Colon (tissue), 2 donors: ENCODE data around the gene HNRNPA2B1.
"Not testable (repeated sequence)": the region's sequence is repeated elsewhere in the genome, so short reads cannot be mapped to it uniquely, and the experiment has no call there.

Source experiments
- FAIRE-seq: peaks from 2 replicates; lab custom pipeline; 2012; peaks lifted over from hg19 to GRCh38; lab: Jason Lieb, UNC
- donor health status: control.
- donor health status: control.

Gene HNRNPA2B1

DNA sequence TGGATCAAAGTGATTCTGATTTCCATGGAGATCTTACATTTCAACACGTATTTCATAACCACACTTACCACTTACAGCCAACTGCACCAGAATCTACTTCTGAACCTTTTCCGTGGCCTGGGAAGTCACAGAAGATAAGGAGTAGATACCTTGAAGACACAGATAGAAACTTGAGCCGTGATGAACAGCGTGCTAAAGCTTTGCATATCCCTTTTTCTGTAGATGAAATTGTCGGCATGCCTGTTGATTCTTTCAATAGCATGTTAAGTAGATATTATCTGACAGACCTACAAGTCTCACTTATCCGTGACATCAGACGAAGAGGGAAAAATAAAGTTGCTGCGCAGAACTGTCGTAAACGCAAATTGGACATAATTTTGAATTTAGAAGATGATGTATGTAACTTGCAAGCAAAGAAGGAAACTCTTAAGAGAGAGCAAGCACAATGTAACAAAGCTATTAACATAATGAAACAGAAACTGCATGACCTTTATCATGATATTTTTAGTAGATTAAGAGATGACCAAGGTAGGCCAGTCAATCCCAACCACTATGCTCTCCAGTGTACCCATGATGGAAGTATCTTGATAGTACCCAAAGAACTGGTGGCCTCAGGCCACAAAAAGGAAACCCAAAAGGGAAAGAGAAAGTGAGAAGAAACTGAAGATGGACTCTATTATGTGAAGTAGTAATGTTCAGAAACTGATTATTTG, 15.3 kb downstream of the HNRNPA2B1 start:
- FAIRE-seq, result no peak

DNA sequence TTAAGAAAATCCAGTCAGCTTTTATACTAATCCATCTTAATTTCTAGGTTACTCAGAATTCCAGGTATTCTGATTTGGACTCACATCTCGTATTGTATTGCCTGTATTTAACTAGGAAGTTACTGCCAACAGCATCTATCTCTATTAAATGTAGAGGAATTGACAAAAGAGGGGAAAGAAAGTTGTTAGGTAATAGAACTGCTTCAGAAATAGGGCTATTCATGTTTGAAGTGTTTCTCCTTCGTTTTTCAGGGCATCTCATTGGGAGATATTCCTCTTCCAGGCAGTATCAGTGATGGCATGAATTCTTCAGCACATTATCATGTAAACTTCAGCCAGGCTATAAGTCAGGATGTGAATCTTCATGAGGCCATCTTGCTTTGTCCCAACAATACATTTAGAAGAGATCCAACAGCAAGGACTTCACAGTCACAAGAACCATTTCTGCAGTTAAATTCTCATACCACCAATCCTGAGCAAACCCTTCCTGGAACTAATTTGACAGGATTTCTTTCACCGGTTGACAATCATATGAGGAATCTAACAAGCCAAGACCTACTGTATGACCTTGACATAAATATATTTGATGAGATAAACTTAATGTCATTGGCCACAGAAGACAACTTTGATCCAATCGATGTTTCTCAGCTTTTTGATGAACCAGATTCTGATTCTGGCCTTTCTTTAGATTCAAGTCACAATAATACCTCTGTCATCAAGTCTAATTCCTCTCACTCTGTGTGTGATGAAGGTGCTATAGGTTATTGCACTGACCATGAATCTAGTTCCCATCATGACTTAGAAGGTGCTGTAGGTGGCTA, 16.1 kb downstream of the HNRNPA2B1 start:
- FAIRE-seq, result not testable (repeated sequence)

GRCh38 chr7:26183545-26184280, 16.8 kb downstream of the HNRNPA2B1 start:
- no peak for FAIRE-seq

- no peak for FAIRE-seq
Measured at GRCh38 chr7:26182706-26183105, 17.8 kb downstream of the HNRNPA2B1 start.

- no peak for FAIRE-seq
Measured at GRCh38 chr7:26182283-26182682, 18.3 kb downstream of the HNRNPA2B1 start.

DNA sequence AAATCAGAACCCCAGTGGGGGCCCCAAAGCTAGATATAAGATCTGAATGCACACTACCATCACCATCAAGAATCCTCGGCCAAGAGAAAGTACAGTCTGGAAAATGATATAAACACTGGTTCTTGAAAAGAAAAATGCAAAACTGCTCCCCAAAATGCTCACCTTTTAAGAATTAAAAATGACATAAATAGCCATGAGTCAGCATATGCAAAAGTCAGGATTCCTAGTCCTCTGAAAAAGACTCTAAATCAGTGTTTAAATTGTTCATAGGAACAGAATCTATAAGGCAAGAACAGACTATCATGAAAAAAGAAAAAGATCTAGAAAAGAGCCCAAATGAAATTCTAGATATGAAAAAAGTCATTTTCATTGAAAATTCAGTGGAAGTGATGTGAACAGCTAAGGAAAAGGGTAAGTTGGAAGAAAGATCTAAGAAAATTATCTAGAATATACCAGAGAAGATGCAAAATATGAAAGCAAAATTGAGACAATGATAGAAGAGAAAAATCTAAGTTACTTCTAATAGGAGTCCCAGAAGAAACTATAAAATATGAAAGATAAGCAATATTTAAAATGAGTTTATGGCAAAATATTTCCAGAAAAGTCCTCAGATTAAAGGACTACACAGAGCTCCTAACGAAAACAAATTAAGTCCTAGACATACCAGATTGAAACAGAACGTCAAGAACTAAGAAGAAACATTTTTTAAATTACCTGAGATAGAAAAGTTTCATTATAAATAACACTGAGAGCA, 18.9 kb downstream of the HNRNPA2B1 start:
- FAIRE-seq, result no peak

DNA sequence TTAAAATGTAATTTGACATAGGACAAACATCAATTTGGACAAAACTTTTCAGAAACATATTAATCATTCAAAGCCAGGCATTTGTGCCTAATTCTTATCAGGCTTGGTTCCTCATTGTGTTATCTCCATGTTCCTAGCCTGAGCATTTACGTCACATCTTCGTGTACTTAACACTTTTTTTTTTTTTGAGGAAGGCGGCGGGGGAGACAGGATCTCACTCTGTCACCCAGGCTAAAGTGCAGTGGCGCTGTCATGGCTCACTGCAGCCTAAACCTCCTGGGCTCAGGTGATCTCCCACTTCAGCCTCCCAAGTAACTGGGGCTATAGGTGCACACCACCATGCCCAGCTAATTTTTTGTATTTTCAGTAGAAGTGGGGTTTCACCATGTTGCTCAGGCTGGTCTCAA, 19.8 kb downstream of the HNRNPA2B1 start:
- no peak for FAIRE-seq

DNA sequence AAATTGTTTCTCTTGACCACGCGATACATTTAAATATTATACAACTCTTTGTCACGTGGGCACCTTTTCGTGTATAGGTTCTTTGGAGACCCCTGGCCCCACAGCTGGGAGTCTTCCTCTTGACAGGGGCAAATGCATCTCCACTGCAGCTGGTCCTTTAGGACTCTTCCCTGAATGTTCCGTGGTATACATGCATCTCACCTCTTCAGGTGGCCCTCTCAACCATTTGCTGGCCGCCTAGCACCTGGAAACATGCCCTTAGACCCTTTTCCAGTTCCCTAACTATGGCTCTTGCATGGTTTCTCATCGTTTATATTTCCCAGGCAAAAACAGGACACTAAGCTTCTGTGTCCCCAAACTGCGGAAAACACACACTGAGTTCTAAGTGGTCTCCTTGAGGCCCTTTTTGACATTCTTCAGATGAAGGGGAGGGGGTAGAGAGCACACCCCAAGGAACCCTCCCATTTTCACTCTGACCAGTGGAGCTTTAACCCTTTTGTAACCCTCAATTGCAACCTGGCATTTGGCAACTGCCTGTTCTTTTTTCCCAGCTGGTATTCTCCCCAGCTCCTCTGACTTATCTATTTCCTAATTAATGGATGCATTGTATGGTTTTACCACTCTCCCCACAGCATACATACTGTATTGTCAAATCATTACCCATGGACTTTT, 20.6 kb downstream of the HNRNPA2B1 start:
- FAIRE-seq, result no peak

DNA sequence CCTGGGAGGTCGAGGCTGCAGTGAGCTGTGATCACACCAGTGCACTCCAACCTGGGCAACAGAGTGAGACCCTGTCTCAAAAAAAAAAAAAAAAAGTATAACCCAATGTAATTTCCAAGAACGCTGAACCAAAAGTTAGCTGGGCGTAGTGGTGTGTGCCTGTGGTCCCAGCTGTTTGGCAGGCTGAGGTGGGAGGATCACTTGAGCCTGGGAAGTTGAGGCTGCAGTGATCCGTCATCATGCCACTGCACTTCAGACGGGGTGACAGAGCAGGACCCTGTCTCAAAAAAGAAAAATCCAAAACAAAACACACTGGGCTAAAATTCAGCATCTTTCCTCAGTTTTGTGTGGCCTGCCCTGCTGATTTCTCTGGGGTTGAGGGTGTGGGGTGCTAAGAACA, 21.1 kb downstream of the HNRNPA2B1 start:
- no peak for FAIRE-seq

DNA sequence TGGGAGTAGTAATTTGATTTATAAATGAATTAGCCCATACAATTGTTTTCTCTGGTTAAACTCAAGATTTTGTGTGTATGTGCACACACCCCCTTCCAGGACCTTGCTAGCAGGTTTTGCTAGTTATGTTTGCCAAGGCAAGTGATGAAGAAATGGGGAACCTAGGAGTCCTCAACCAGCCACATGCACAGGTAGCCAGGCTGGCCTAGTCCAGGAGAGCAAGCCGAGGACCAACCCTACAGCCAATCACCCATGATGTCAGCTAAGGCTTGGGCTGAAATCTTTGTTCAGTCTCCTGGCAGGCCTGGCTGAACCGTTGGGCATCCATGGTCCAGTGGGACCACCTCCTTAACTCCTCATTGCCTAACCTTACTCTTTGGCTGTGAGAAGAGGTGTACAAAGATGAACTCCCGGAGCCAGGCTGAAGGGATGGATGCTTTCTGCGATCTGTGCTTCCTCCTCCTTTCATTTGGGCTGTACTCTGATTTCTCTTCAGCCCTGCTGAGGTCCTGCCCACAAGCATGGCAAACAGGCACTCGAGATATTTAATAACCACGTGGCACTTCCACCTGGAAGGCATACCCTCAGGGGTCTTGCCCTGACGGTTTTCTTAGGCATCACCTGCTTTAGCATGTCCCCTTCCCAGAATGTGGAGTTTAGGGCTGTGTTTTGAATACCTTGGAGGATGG, 22.1 kb downstream of the HNRNPA2B1 start:
- no peak for FAIRE-seq

DNA sequence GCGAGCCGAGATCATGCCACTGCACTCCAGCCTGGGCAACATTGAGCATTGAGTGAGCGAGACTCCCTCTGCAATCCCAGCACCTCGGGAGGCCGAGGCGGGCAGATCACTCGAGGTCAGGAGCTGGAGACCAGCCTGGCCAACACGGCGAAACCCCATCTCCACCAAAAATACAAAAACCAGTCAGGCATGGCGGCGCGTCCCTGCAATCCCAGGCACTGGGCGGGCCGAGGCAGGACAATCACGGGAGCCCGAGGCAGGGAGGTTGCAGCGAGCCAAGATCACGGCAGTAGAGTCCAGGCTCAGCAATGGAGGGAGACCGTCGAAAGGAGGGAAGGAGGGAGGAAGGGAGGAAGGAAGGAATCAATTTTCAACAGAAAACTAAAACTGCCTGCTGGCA, 23.3 kb downstream of the HNRNPA2B1 start:
- FAIRE-seq, result not testable (repeated sequence)

DNA sequence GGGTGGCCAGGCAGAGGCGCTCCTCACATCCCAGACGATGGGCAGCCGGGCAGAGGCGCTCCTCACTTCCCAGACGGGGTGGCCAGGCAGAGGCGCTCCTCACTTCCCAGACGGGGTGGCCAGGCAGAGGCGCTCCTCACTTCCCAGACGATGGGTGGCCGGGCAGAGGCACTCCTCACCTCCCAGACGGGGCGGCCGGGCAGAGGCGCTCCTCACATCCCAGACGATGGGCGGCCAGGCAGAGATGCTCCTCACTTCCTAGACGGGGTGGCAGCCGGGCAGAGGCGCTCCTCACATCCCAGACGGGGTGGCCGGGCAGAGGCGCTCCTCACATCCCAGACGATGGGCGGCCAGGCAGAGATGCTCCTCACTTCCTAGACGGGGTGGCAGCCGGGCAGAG, 23.9 kb downstream of the HNRNPA2B1 start:
- FAIRE-seq, result not testable (repeated sequence)

GRCh38 chr7:26175903-26176302, 24.6 kb downstream of the HNRNPA2B1 start:
- not testable (repeated sequence) for FAIRE-seq

- FAIRE-seq, result no peak
Measured at GRCh38 chr7:26172048-26172447, 28.5 kb downstream of the HNRNPA2B1 start.

DNA sequence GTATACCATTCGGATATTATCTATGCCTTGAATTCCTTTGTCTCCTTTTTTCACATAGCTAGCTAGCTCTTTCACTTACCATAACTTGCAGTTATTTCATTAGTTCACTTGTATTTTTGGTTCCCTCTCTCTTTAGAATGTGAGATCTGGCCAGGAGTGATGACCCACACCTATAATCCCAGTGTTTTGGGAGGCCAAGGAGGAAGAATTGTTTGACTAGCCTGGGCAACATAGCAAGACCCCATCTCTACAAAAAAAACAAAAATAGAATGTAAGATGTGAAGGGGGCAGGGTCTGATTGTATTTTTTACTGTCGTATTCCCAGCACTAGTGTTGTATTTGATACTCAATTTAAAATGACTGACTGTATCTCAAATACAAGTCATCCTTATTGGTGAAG, 28.9 kb downstream of the HNRNPA2B1 start:
- FAIRE-seq, result no peak

- FAIRE-seq, result no peak
Measured at GRCh38 chr7:26170663-26171062, 29.9 kb downstream of the HNRNPA2B1 start.

GRCh38 chr7:26169271-26169670, 31.3 kb downstream of the HNRNPA2B1 start:
- FAIRE-seq, result no peak

DNA sequence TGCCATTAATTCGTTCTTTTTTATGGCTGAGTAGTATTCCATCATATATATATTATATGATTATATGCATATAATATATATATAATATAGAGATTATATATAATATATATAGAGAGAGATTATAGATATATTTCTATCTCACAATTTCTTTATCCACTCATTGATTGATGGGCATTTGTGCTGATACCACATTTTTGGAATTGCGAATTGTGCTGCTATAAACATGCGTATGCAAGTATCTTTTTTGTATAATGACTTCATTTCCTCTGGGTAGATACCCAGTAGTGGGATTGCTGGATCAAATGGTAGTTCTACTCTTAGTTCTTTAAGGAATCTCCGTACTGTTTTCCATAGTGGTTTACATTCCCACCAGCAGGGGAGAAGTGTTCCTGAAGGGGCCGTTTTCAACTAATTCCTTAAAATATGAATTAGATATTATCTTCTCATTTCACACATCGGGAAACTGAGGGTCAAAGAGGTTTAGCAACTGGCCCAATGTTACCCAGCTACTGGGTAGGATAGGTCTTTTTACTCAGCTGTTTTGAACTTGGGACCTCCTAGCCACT, 32.0 kb downstream of the HNRNPA2B1 start:
- FAIRE-seq, result no peak

DNA sequence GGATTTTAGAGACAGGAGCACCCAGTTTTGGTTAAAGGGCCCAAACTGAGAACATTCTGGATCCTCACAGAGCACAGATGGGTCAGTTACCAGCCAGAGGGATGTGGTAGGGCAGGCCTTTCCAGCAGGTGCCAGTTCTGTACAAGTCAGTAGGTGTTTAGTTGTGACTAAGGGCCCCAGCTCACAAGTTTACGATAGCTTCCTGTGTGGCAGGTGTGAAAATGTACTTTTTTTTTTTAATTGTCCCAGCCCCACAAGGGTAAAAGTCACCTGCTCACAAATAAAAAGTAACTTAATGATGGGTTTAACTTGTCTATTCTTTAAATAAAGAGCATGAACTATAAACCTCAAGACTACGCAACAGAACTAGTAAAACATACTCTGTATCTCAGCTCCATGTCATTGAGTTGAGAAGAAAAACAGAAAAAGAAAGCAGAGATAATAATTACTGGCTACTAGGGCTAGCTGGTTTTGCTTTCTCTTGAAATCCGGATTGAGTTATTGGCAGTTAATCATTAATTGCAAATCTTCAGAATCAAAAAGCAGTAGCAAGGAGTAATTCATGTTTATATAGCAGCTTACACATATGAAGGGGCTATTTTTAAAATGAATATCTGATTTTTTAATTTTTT, 33.1 kb downstream of the HNRNPA2B1 start:
- no peak for FAIRE-seq

DNA sequence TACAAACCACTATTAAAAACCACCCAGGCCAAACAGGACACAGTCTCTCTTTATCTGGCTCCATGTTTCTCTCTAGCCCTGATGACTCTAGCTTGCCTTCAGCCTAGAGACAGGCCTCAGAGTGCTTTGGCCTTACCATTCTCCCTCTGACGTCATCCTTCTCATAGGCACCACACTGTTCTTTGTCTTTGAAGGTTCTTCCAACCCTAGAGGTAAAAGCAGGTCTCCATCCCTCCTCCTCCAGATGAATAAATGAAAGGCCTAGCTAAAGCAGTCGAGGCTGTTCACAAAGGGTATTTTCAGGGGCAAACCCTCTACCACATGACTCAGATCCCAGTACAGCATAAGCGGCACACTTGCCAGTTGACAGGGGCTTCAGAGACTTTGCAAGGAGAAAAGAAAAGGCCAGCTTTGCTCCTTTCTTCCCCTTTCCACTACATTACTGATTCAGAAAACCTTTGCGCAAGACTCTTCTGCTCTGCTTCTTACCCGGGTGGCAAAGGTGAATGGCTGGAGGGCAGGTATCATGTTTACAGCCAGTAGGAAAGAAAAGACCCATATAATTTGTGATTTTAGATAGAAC, 33.8 kb downstream of the HNRNPA2B1 start:
- no peak for FAIRE-seq
